Measurements from ENCODE around the gene HDGF. TPM values are rescaled to one million over a fixed set of nuclear protein-coding genes. Genes with fewer than 3 reads are reported as not detected.

The HDGF gene
- total RNA-seq, 2 experiments from 2014 or later: 222 to 229 TPM

GRCh38 chr1:156781585-156782186 lies 30.2 kb upstream of the HDGF start:
- H3K9me3 Mint-ChIP-seq: no peaks in the 10 kb centered on the region
- peaks cover 47% of the 10 kb centered on the region for H3K36me3 Mint-ChIP-seq (ENCODE audit: low read depth)
- CTCF ChIA-PET: interaction anchor here (1.0 to 2.0 kb wide), 6 partner anchors 12 to 109 kb away, joined by 3 to 9 read pairs (median 5); no protein-coding TSS in a partner anchor
- H3K27me3 Mint-ChIP-seq: no peaks in the 10 kb centered on the region
- no peak overlapping the region for H3K4me3 Mint-ChIP-seq
- POLR2A ChIA-PET: interaction anchor here (0.8 to 1.3 kb wide), 5 partner anchors 9 to 53 kb away, joined by 3 to 4 read pairs (median 4); partner anchors contain the start of genes HDGF, ISG20L2, METTL25B and SH2D2A
- DNase-seq: no peak
- H3K4me1 Mint-ChIP-seq: peaks cover 32% of the 10 kb centered on the region
- no peak overlapping the region for H3K27ac Mint-ChIP-seq

DNA sequence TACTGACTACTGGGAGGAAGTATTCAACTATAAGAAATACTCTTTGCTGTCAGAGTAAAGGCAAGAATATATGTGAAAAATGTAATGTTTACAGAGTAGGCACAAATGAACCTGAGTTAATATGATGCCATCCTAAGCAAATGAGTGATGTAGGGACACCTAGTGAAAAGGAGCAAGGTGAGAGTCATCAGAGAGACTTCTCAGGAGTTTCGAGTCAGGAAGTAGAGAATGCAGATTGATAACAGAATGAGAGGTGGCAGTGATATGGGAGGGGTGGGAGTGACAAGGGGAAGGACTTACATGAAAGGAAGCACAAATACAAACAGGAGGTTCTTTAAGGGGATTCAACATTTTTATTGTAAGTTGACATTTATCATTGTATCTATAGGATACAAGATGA lies 26.1 kb upstream of the HDGF start:
- no peaks in the 10 kb centered on the region for H3K27me3 Mint-ChIP-seq
- H3K27ac Mint-ChIP-seq: no peak overlapping the region
- ChIA-PET POLR2A (interaction anchor here (1.0 kb wide), 1 partner anchor 11 kb away, joined by 3 read pairs; no protein-coding TSS in a partner anchor), CTCF (interaction anchor here (0.6 to 1.3 kb wide), 4 partner anchors 9 to 88 kb away, joined by 3 to 5 read pairs (median 4); no protein-coding TSS in a partner anchor)
- H3K4me1 Mint-ChIP-seq: peaks cover 53% of the 10 kb centered on the region
- DNase-seq: no peak
- H3K9me3 Mint-ChIP-seq: no peaks in the 10 kb centered on the region
- H3K4me3 Mint-ChIP-seq: no peak overlapping the region
- H3K36me3 Mint-ChIP-seq (ENCODE audit: low read depth): peaks cover 47% of the 10 kb centered on the region

GRCh38 chr1:156776942-156777341 lies 25.5 kb upstream of the HDGF start:
- ChIA-PET POLR2A (interaction anchor here (1.0 to 1.3 kb wide), 2 partner anchors 10 to 25 kb away, joined by 4 to 6 read pairs; partner anchors contain the start of gene PRCC), CTCF (interaction anchor here (1.2 to 1.6 kb wide), 3 partner anchors 21 to 51 kb away, joined by 4 to 5 read pairs (median 5); no protein-coding TSS in a partner anchor)
- H3K9me3 Mint-ChIP-seq: no peaks in the 10 kb centered on the region
- H3K4me3 Mint-ChIP-seq: no peak overlapping the region
- DNase-seq: no peak
- H3K36me3 Mint-ChIP-seq (ENCODE audit: low read depth): peaks cover 45% of the 10 kb centered on the region
- no peak overlapping the region for H3K27ac Mint-ChIP-seq
- H3K27me3 Mint-ChIP-seq: no peaks in the 10 kb centered on the region
- peaks cover 54% of the 10 kb centered on the region for H3K4me1 Mint-ChIP-seq

GRCh38 chr1:156775799-156776198 lies 24.3 kb upstream of the HDGF start:
- DNase-seq: no peak
- H3K36me3 Mint-ChIP-seq (ENCODE audit: low read depth): peaks cover 40% of the 10 kb centered on the region
- POLR2A ChIA-PET: interaction anchor here (0.6 to 1.3 kb wide), 2 partner anchors 26 to 89 kb away, joined by 4 read pairs; no protein-coding TSS in a partner anchor

GRCh38 chr1:156773607-156774006 lies 22.1 kb upstream of the HDGF start:
- POLR2A ChIA-PET: interaction anchor here (0.6 to 1.9 kb wide), 4 partner anchors 22 to 63 kb away, joined by 3 to 7 read pairs (median 4); partner anchors contain the start of genes HDGF and ISG20L2
- DNase-seq: no peak
- Mint-ChIP-seq H3K4me1 (peaks cover 67% of the 10 kb centered on the region), H3K27ac (no peak overlapping the region), H3K27me3 (no peaks in the 10 kb centered on the region), H3K4me3 (no peak overlapping the region), H3K9me3 (no peaks in the 10 kb centered on the region), H3K36me3 (ENCODE audit: low read depth) (peaks cover 55% of the 10 kb centered on the region)
- CTCF ChIA-PET: interaction anchor here (13.6 kb wide), 1 partner anchor 46 kb away, joined by 121 read pairs; the partner anchor contains the start of genes ISG20L2 and METTL25B

More at GRCh38 chr1:156775799-156776198, 24.3 kb upstream of the HDGF start:
- no peaks in the 10 kb centered on the region for H3K27me3 Mint-ChIP-seq
- CTCF ChIA-PET: interaction anchor here (1.6 kb wide), 1 partner anchor 38 kb away, joined by 4 read pairs; no protein-coding TSS in a partner anchor
- H3K4me3 Mint-ChIP-seq: no peak overlapping the region
- no peaks in the 10 kb centered on the region for H3K9me3 Mint-ChIP-seq
- peaks cover 50% of the 10 kb centered on the region for H3K4me1 Mint-ChIP-seq
- no peak overlapping the region for H3K27ac Mint-ChIP-seq

- no peaks in the 10 kb centered on the region for H3K9me3 Mint-ChIP-seq
- ChIA-PET POLR2A (interaction anchor here (0.6 to 1.9 kb wide), 5 partner anchors 9 to 47 kb away, joined by 3 to 7 read pairs (median 5); partner anchors contain the start of genes HDGF and ISG20L2), CTCF (interaction anchor here (0.6 to 13.6 kb wide), 4 partner anchors 17 to 87 kb away, joined by 3 to 121 read pairs (median 4); partner anchors contain the start of genes ISG20L2 and METTL25B)
- no peak overlapping the region for H3K27ac Mint-ChIP-seq
- H3K36me3 Mint-ChIP-seq (ENCODE audit: low read depth): peaks cover 55% of the 10 kb centered on the region
- peaks cover 67% of the 10 kb centered on the region for H3K4me1 Mint-ChIP-seq
- H3K4me3 Mint-ChIP-seq: no peak overlapping the region
- H3K27me3 Mint-ChIP-seq: no peaks in the 10 kb centered on the region
- no peak for DNase-seq
Measured at GRCh38 chr1:156772728-156773497, 21.4 kb upstream of the HDGF start.

GRCh38 chr1:156772222-156772621 lies 20.7 kb upstream of the HDGF start:
- peaks cover 50% of the 10 kb centered on the region for H3K36me3 Mint-ChIP-seq (ENCODE audit: low read depth)
- ChIA-PET POLR2A (interaction anchor here (0.6 to 1.9 kb wide), 5 partner anchors 9 to 46 kb away, joined by 3 to 7 read pairs (median 5); partner anchors contain the start of genes HDGF and ISG20L2), CTCF (interaction anchor here (0.8 to 13.6 kb wide), 3 partner anchors 37 to 87 kb away, joined by 3 to 121 read pairs (median 4); partner anchors contain the start of genes ISG20L2 and METTL25B)
- no peak overlapping the region for H3K27ac Mint-ChIP-seq
- no peak for DNase-seq
- H3K27me3 Mint-ChIP-seq: no peaks in the 10 kb centered on the region
- no peak overlapping the region for H3K4me3 Mint-ChIP-seq
- H3K4me1 Mint-ChIP-seq: peaks cover 62% of the 10 kb centered on the region
- H3K9me3 Mint-ChIP-seq: no peaks in the 10 kb centered on the region

DNA sequence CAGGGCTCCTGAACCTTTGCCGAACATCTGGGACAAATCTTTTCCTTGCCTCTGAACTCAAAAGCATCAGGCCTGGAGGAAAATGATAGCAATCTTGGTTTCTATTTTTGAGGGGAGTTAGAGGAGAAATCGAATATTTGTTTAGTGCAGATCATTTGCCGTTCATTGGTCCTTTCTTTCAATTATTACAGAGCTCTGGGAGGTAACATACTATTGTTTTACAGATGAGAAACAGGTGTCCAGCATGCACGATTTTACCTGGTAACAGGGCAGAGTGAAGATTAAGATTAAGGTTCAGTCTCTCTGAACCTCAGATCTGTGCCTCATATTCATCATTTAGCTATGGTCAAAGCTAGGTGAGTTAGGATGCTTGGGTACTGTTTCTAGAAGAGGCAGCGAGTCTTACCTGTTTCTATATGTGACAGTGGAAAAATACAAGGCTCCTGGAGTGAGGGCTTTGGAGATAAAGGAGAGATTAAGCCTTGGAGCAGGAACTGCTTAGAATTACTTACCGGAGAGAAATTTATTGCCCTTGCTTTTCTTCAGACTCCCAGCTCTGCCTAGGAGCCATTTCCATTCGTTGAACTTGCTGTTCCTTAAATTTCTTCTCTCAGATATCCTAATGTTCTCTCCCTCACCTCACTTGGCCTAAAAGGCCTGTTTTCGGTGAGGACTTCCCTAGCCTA lies 17.3 kb upstream of the HDGF start:
- Mint-ChIP-seq H3K4me1 (peaks cover 54% of the 10 kb centered on the region), H3K9me3 (no peaks in the 10 kb centered on the region)
- CTCF ChIA-PET: interaction anchor here (1.0 to 13.6 kb wide), 5 partner anchors 9 to 108 kb away, joined by 3 to 121 read pairs (median 4); partner anchors contain the start of genes ISG20L2 and METTL25B

DNA sequence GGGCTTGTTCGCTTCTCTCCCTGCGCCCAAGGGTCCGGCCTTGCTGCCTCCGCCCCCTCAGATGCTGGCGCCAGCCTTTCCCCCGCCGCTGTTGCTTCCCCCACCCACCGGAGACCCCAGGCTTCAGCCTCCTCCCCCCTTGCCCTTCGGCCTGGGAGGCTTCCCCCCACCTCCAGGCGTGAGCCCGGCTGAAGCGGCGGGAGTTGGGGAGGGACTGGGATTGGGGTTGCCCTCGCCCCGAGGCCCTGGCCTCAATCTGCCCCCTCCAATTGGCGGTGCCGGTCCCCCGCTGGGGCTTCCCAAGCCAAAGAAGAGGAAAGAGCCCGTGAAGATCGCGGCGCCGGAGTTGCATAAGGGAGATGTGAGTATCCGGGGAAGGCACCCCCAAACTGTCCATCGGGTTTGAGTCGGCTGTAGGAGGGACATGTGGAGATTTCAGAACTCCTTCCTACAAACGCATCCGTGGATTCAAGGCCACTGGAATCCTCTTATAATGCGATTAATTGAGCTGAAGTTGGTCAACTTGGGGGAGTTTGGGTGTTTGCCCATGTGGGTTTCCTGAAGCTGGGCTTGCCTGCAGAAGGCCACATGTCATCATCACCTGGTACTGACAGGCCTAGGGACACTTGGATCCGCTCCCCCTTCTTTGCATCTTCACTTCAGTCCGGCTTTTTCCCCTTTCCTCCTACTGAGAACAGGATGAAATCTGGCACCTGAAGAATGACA lies 16.6 kb upstream of the HDGF start:
- H3K4me3 Mint-ChIP-seq: no peak overlapping the region
- H3K9me3 Mint-ChIP-seq: no peaks in the 10 kb centered on the region
- peaks cover 33% of the 10 kb centered on the region for H3K36me3 Mint-ChIP-seq (ENCODE audit: low read depth)
- peak; percentile 42 for DNase-seq
- ChIA-PET POLR2A (interaction anchor here (0.9 to 6.1 kb wide), 16 partner anchors 9 to 260 kb away, joined by 3 to 75 read pairs (median 6); partner anchors contain the start of genes HDGF, ISG20L2, METTL25B and MRPL24), CTCF (interaction anchor here (1.0 to 13.6 kb wide), 10 partner anchors 10 to 267 kb away, joined by 3 to 121 read pairs (median 4); partner anchors contain the start of genes ISG20L2, METTL25B and NTRK1)
- H3K27ac Mint-ChIP-seq: no peak overlapping the region
- H3K27me3 Mint-ChIP-seq: no peaks in the 10 kb centered on the region
- peaks cover 47% of the 10 kb centered on the region for H3K4me1 Mint-ChIP-seq

More for the DNA sequence above, 17.3 kb upstream of the HDGF start:
- peaks cover 39% of the 10 kb centered on the region for H3K36me3 Mint-ChIP-seq (ENCODE audit: low read depth)
- DNase-seq: no peak
- no peak overlapping the region for H3K27ac Mint-ChIP-seq
- POLR2A ChIA-PET: interaction anchor here (0.5 to 6.1 kb wide), 12 partner anchors 12 to 91 kb away, joined by 3 to 75 read pairs (median 5); partner anchors contain the start of genes HDGF, ISG20L2, METTL25B and MRPL24
- H3K27me3 Mint-ChIP-seq: no peaks in the 10 kb centered on the region
- no peak overlapping the region for H3K4me3 Mint-ChIP-seq

GRCh38 chr1:156767101-156767878 lies 15.8 kb upstream of the HDGF start, which contains the start of gene PRCC:
Gene PRCC, plus strand, starts transcription at chr1:156767535. Its CDS starts 237 bp downstream, at chr1:156767772.
- Mint-ChIP-seq H3K4me1 (peaks cover 40% of the 10 kb centered on the region), H3K36me3 (ENCODE audit: low read depth) (peaks cover 25% of the 10 kb centered on the region), H3K27ac (no peak within 1 kb of the TSS), H3K9me3 (no peaks in the 10 kb centered on the region), H3K27me3 (no peaks in the 10 kb centered on the region), H3K4me3 (no peak within 1 kb of the TSS)
- ChIA-PET POLR2A (interaction anchor here (0.9 to 6.1 kb wide), 16 partner anchors 10 to 266 kb away, joined by 3 to 75 read pairs (median 6); partner anchors contain the start of genes HDGF, ISG20L2, MEF2D and METTL25B), CTCF (interaction anchor here (1.0 to 13.6 kb wide), 10 partner anchors 11 to 266 kb away, joined by 3 to 121 read pairs (median 4); partner anchors contain the start of genes ISG20L2, METTL25B, MRPL24 and NTRK1)
- peak; percentile 99 for DNase-seq
